Loucy (cell line): ENCODE measurements around the gene MUC7.

ENCODE experiments used
- H2AFZ ChIP-seq: fragments of 200-600 bp; sonication (generic); 2 replicates; pipeline ENCODE4 v1.6.0; 2016; ENCODE audit warnings: antibody characterized with exemption, mild to moderate bottlenecking, low read length, moderate library complexity
- H3F3A ChIP-seq: fragments of 200-600 bp; 2 replicates; pipeline ENCODE4 v1.6.0; 2016; ENCODE audit warnings: antibody characterized with exemption, low read depth, mild to moderate bottlenecking
- H3K27me3 ChIP-seq: fragments of 200-600 bp; sonication (generic); 2 replicates; pipeline ENCODE4 v1.6.1; 2014; ENCODE audit warnings: low read length, mild to moderate bottlenecking; ENCODE audit not compliant: insufficient read depth, poor library complexity, severe bottlenecking
- H3K36me3 ChIP-seq: fragments of 200-600 bp; sonication (generic); 2 replicates; pipeline ENCODE4 v1.6.1; 2016; ENCODE audit warnings: low read length; ENCODE audit not compliant: insufficient read depth
- H3K4me1 ChIP-seq: fragments of 200-600 bp; sonication (generic); 2 replicates; pipeline ENCODE4 v1.5.1; 2014; ENCODE audit warnings: low read length, mild to moderate bottlenecking; ENCODE audit not compliant: insufficient read depth, poor library complexity, severe bottlenecking
- H3K4me2 ChIP-seq: fragments of 200-600 bp; sonication (generic); 2 replicates; pipeline ENCODE4 v1.6.0; 2014; ENCODE audit warnings: antibody characterized with exemption, low read length, low read depth, mild to moderate bottlenecking; ENCODE audit not compliant: poor library complexity, severe bottlenecking
- H3K4me3 ChIP-seq: fragments of 200-600 bp; sonication (generic); 2 replicates; pipeline ENCODE4 v1.5.1; 2014; ENCODE audit warnings: low read length, mild to moderate bottlenecking, mixed read lengths; ENCODE audit not compliant: poor library complexity, severe bottlenecking
- H3K79me2 ChIP-seq: fragments of 200-600 bp; sonication (generic); 2 replicates; pipeline ENCODE4 v1.6.1; 2014; ENCODE audit warnings: low read length; ENCODE audit not compliant: insufficient read depth
- H3K9ac ChIP-seq: fragments of 200-600 bp; sonication (generic); 2 replicates; pipeline ENCODE4 v1.6.0; 2014; ENCODE audit warnings: mild to moderate bottlenecking, low read depth, low read length, moderate library complexity; ENCODE audit not compliant: poor library complexity, severe bottlenecking
- H3K9me2 ChIP-seq: fragments of 200-600 bp; sonication (generic); replicated peaks from 2 replicates; pipeline ENCODE4 v1.6.1; 2016; ENCODE audit warnings: low read depth, low read length, mixed read lengths
- H3K9me3 ChIP-seq: fragments of 200-600 bp; sonication (generic); 2 replicates; pipeline ENCODE4 v1.6.1; 2014; ENCODE audit warnings: mild to moderate bottlenecking, antibody characterized with exemption, low read length, low read depth; ENCODE audit not compliant: insufficient read depth
- H4K20me1 ChIP-seq: fragments of 200-600 bp; sonication (generic); 2 replicates; pipeline ENCODE4 v1.6.0; 2014; ENCODE audit warnings: antibody characterized with exemption, low read length, mild to moderate bottlenecking; ENCODE audit not compliant: insufficient read depth, poor library complexity, severe bottlenecking
- CTCF ChIP-seq: fragments of 200-600 bp; sonication (generic); conservative IDR thresholded peaks from 2 replicates; pipeline ENCODE4 v1.5.1; 2014; ENCODE audit warnings: mild to moderate bottlenecking, antibody characterized with exemption, low read length
- EZH2phosphoT487 ChIP-seq: fragments of 200-600 bp; IDR thresholded peaks from 2 replicates; pipeline ENCODE4 v1.6.1; 2018; ENCODE audit warnings: antibody characterized with exemption, mild to moderate bottlenecking, moderate library complexity, borderline replicate concordance

MUC7 gene

GRCh38 chr4:70531981-70532380 is 60.0 kb downstream of the MUC7 start:
- no peaks in the 10 kb centered on the region for H3K4me1 ChIP-seq
- no peaks in the 10 kb centered on the region for H3K36me3 ChIP-seq
- H3K9me3 ChIP-seq: no peaks in the 10 kb centered on the region
- no peaks in the 10 kb centered on the region for H3K9me2 ChIP-seq
- no peaks in the 10 kb centered on the region for H3K27me3 ChIP-seq
- H3F3A ChIP-seq: no peaks in the 10 kb centered on the region
- H4K20me1 ChIP-seq: no peaks in the 10 kb centered on the region
- TF ChIP-seq CTCF (peak; percentile 35), EZH2phosphoT487 (no peak)
- no peaks in the 10 kb centered on the region for H3K79me2 ChIP-seq
- no peak overlapping the region for H3K4me3 ChIP-seq
- no peak overlapping the region for H3K9ac ChIP-seq
- no peak overlapping the region for H2AFZ ChIP-seq
- no peak overlapping the region for H3K4me2 ChIP-seq
